Measurements from ENCODE around the gene BTBD9. TPM values are rescaled to one million over a fixed set of nuclear protein-coding genes. Genes with fewer than 3 reads are reported as not detected.

BTBD9 gene
- total RNA-seq, 1 donor from 2014 or later: 49.7 TPM

DNA sequence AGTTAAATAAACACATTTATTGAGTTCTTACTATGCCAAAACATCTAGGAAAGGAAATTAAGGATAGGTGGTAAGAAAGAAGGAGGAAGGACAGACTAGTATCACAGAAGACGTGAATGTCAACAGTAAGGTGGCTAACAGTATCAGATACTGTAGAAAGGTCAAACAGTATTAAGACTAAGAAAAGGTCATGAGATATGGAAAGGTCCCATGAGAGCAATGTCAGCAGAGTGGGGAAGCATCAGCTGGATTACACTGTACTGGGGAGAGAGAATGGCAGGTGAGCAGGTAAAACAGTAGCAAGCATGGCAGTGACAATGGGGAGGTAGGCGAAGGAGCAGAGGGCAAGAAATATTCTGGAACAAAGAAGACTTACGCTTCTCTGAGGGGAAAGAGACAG, 45.2 kb upstream of the BTBD9 start:
- H3K4me1 ChIP-seq: peaks cover 33% of the 10 kb centered on the region
- no peaks in the 10 kb centered on the region for H3K27me3 ChIP-seq (ENCODE audit: low read depth)
- peaks cover 48% of the 10 kb centered on the region for H3K36me3 ChIP-seq
- DNase-seq: no peak
- no peaks in the 10 kb centered on the region for H3K9me3 ChIP-seq
- TF ChIP-seq, protein P1, sequence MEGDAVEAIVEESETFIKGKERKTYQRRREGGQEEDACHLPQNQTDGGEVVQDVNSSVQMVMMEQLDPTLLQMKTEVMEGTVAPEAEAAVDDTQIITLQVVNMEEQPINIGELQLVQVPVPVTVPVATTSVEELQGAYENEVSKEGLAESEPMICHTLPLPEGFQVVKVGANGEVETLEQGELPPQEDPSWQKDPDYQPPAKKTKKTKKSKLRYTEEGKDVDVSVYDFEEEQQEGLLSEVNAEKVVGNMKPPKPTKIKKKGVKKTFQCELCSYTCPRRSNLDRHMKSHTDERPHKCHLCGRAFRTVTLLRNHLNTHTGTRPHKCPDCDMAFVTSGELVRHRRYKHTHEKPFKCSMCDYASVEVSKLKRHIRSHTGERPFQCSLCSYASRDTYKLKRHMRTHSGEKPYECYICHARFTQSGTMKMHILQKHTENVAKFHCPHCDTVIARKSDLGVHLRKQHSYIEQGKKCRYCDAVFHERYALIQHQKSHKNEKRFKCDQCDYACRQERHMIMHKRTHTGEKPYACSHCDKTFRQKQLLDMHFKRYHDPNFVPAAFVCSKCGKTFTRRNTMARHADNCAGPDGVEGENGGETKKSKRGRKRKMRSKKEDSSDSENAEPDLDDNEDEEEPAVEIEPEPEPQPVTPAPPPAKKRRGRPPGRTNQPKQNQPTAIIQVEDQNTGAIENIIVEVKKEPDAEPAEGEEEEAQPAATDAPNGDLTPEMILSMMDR (IDR thresholded peaks at IDR 0.05): no peak
- no peak overlapping the region for H3K27ac ChIP-seq
- no peak overlapping the region for H3K4me3 ChIP-seq
- intact Hi-C loops (cut with DNase I): no loop called here
- no peak for ATAC-seq

DNA sequence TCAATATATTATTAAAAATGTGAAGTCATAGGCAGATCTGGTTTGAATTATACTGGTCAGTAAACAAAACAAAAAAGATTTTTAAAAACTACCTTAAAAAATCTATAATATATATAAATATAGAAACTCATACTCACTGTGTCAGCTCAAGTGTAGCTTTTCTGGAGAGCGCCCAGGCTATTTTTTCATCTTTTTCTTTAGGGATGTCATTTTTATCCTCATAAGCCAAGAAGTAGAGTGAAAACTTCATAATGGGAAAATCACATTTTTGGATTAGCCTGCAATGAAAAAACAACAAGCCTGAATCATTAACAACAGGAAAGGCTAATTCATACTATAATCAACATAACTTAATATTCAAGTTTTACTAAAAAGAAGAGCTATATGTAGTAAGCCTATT, 44.5 kb upstream of the BTBD9 start:
- DNase-seq: no peak
- H3K9me3 ChIP-seq: no peaks in the 10 kb centered on the region
- peaks cover 55% of the 10 kb centered on the region for H3K36me3 ChIP-seq
- no peak for ATAC-seq
- no peak overlapping the region for H3K4me3 ChIP-seq
- TF ChIP-seq, protein P1 (IDR thresholded peaks at IDR 0.05): no peak
- peaks cover 30% of the 10 kb centered on the region for H3K4me1 ChIP-seq
- H3K27me3 ChIP-seq (ENCODE audit: low read depth): no peaks in the 10 kb centered on the region
- intact Hi-C loops (cut with DNase I): no loop called here
- H3K27ac ChIP-seq: no peak overlapping the region

DNA sequence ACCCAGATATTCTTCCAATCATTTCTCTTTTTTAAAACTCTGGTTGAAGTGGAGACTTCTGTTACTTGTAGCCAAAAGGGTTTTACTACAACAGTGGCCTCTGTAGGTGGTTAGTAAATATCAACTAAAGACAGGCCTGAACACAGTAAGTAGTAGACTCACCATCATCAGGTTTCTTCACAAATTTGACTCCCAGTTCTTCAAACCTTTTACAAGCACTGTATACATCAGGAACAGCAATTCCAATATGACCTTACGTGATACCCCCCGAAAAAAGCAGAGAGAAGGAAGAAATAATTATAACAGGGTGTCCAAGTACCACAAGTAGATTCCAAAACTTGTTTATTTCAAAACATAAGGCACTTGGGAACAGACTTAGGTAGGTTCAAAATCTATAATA, 42.1 kb upstream of the BTBD9 start:
- DNase-seq (no peak), ATAC-seq (no peak)
- Histone ChIP-seq H3K36me3 (peaks cover 64% of the 10 kb centered on the region), H3K27me3 (ENCODE audit: low read depth) (no peaks in the 10 kb centered on the region), H3K9me3 (no peaks in the 10 kb centered on the region), H3K27ac (no peak overlapping the region), H3K4me3 (no peak overlapping the region), H3K4me1 (peaks cover 15% of the 10 kb centered on the region)
- intact Hi-C loops (cut with DNase I): no loop called here
- TF ChIP-seq, protein P1 (IDR thresholded peaks at IDR 0.05): no peak

DNA sequence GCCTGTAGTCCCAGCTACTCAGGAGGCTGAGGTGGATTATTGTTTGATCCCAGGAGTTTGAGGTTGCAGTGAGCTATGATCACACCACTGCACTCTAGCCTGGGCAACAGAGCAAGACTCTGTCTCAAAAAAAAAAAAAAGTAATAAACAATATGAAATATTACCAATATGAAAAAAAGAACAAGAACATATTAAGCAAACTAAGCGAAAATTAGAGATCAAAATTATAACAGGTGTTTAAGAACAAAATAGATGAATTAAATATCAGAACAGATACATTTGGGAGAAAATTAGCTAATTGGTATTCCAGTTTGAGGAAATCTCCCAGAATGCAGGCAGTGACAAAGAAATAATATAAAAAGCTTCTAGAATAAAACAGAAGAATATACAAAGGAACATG, 39.9 kb upstream of the BTBD9 start:
- DNase-seq: no peak
- Histone ChIP-seq H3K27me3 (ENCODE audit: low read depth) (no peaks in the 10 kb centered on the region), H3K27ac (no peak overlapping the region), H3K4me3 (no peak overlapping the region), H3K36me3 (peaks cover 68% of the 10 kb centered on the region), H3K4me1 (peaks cover 15% of the 10 kb centered on the region), H3K9me3 (no peaks in the 10 kb centered on the region)
- TF ChIP-seq, protein P1 (IDR thresholded peaks at IDR 0.05): no peak
- intact Hi-C loops (cut with DNase I): no loop called here
- no peak for ATAC-seq

GRCh38 chr6:38678178-38678760, 38.5 kb upstream of the BTBD9 start:
- ATAC-seq (no peak), DNase-seq (no peak)
- Histone ChIP-seq H3K36me3 (peaks cover 54% of the 10 kb centered on the region), H3K4me3 (no peak overlapping the region), H3K27ac (peak overlapping the region; percentile 6), H3K9me3 (no peaks in the 10 kb centered on the region), H3K4me1 (peaks cover 19% of the 10 kb centered on the region), H3K27me3 (ENCODE audit: low read depth) (no peaks in the 10 kb centered on the region)
- intact Hi-C loops (cut with DNase I): no loop called here
- TF ChIP-seq, protein P1 (IDR thresholded peaks at IDR 0.05): no peak
